Measurements from ENCODE around the gene C16orf89.
"Not testable (repeated sequence)": the region's sequence is repeated elsewhere in the genome, so short reads cannot be mapped to it uniquely, and the experiment has no call there.

The C16orf89 gene

GRCh38 chr16:5059386-5060072 lies 6.2 kb downstream of the C16orf89 start:
- DNase-seq: no peak

GRCh38 chr16:5058476-5058875 lies 7.3 kb downstream of the C16orf89 start:
- DNase-seq: no peak

GRCh38 chr16:5056352-5056751 lies 9.4 kb downstream of the C16orf89 start:
- no peak for DNase-seq

- DNase-seq: no peak
Measured at GRCh38 chr16:5054876-5055865, 10.6 kb downstream of the C16orf89 start.

- DNase-seq: no peak
Measured at GRCh38 chr16:5046914-5047313, 18.8 kb downstream of the C16orf89 start.

- no peak for DNase-seq
Measured at GRCh38 chr16:5045499-5046115, 20.1 kb downstream of the C16orf89 start.

- not testable (repeated sequence) for DNase-seq
Measured at GRCh38 chr16:5044581-5044980, 21.2 kb downstream of the C16orf89 start.

GRCh38 chr16:5044011-5044540 lies 21.7 kb downstream of the C16orf89 start:
- DNase-seq: no peak

GRCh38 chr16:5042574-5043171 lies 23.1 kb downstream of the C16orf89 start:
- no peak for DNase-seq

GRCh38 chr16:5041600-5042133 lies 24.1 kb downstream of the C16orf89 start:
- no peak for DNase-seq

GRCh38 chr16:5040451-5040850 lies 25.3 kb downstream of the C16orf89 start:
- DNase-seq: no peak

GRCh38 chr16:5036228-5037156 lies 29.3 kb downstream of the C16orf89 start:
- no peak for DNase-seq

- no peak for DNase-seq
Measured at GRCh38 chr16:5035909-5036227, 29.9 kb downstream of the C16orf89 start.

- no peak for DNase-seq
Measured at GRCh38 chr16:5034167-5034523, 31.6 kb downstream of the C16orf89 start.

GRCh38 chr16:5033256-5034166 lies 32.2 kb downstream of the C16orf89 start, which contains the start of gene NAGPA:
NAGPA (minus strand) TSS chr16:5033935; CDS start chr16:5033914, 21 bp downstream.
- DNase-seq: peak; percentile 57

GRCh38 chr16:5032748-5033167 lies 33.0 kb downstream of the C16orf89 start:
- DNase-seq: no peak

GRCh38 chr16:5031601-5032000 lies 34.2 kb downstream of the C16orf89 start:
- DNase-seq: no peak

- DNase-seq: no peak
Measured at GRCh38 chr16:5030251-5030870, 35.4 kb downstream of the C16orf89 start.

- DNase-seq: no peak
Measured at GRCh38 chr16:5028950-5029475, 36.7 kb downstream of the C16orf89 start.

Measured in NCI-H1694 (cell line).